Thyroid gland (tissue), 4 donors: ENCODE data around the gene PLEKHA4. TPM values are rescaled to one million over a fixed set of nuclear protein-coding genes. Genes with fewer than 3 reads are reported as not detected.

Experiments
- DNase-seq, 2 donors: peaks; one replicate each; pipeline ENCODE4 v3.0.0-alpha.2; 2019
- H3K27ac ChIP-seq, 3 donors: fragments of 200-600 bp; sonication (generic); 1 replicate in 2 of 3; 2 replicates in 1 of 3; pipeline ENCODE4 v1.5.1; 2016 to 2019; ENCODE audit warnings: mild to moderate bottlenecking in 1 of 3, moderate library complexity in 1 of 3
- H3K27me3 ChIP-seq: fragments of 200-600 bp; sonication (generic); one replicate; pipeline ENCODE4 v1.5.1; 2019
- H3K36me3 ChIP-seq, 2 donors: fragments of 200-600 bp; sonication (generic); one replicate each; pipeline ENCODE4 v1.5.1; 2016 to 2019
- H3K4me1 ChIP-seq, 2 donors: fragments of 200-600 bp; sonication (generic); one replicate each; pipeline ENCODE4 v1.5.1; 2017 to 2019
- H3K4me3 ChIP-seq, 3 donors: fragments of 200-600 bp; sonication (generic); replicated peaks in 1 of 3; 1 replicate in 2 of 3; 2 replicates in 1 of 3; pipeline ENCODE4 v1.5.1; 2016; ENCODE audit warnings: mild to moderate bottlenecking in 1 of 3
- H3K9me3 ChIP-seq: fragments of 200-600 bp; sonication (generic); one replicate; pipeline ENCODE4 v1.5.1; 2017
- POLR2A ChIP-seq, 2 donors: fragments of 450-650 bp; IDR thresholded peaks; one replicate each; pipeline ENCODE4 v1.6.1; 2017; ENCODE audit warnings: antibody characterized with exemption in 2 of 2, mild to moderate bottlenecking in 2 of 2, moderate library complexity in 1 of 2
- WGBS, 2 donors: methylation state at CpG; one replicate each; pipeline ENCODE4 v1.1.5; 2017; 5-methylcytosine and 5-hydroxymethylcytosine counted together
- intact Hi-C: fragments of 100-400 bp; cut with DNase I; formaldehyde crosslinking; loops from one replicate; pipeline ENCODE4 v1.15.1; 2023
- total RNA-seq, 4 donors: library from RNA; depleted of rRNA; stranded (reverse); fragments of >200 nt; gene quantifications; one replicate each; pipeline ENCODE4 v1.2.3, GENCODE V29; 2016
- TF ChIP-seq, protein P1 (sequence below), 6 experiments: fragments of 200-600 bp in 3 of 6; fragments of 450-650 bp in 3 of 6; sonication (generic) in 3 of 6; IDR thresholded peaks; one replicate each; pipeline ENCODE4 v1.5.1; 2016 to 2019; ENCODE audit warnings: antibody characterized with exemption in 6 of 6, mild to moderate bottlenecking in 2 of 6, inconsistent platforms in 1 of 6, moderate library complexity in 1 of 6

The PLEKHA4 gene
- total RNA-seq, 4 donors from 2014 or later = 15.2 to 21.8 (median 19.0) TPM

DNA sequence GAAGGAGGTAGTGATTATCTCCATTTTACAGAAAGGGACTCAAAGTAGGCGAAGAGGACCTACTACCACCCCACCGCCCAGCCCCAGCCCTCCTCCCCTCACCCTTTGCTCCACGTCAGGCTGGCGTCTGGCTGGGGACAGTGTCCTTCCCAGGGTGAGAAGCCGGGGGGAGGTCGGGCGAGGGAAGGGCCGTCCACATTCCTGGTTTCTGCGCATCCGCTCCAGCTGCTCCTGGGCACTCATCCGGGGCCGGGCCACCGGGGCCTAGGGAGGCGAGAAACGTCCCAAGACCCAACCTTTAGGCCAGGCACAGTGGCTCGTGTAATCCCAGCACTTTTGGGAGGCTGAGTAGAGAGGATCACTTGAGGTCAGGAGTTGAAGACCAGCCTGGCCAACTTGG lies 27.4 kb downstream of the PLEKHA4 start:
- H3K9me3 ChIP-seq = no peaks in the 10 kb centered on the region
- H3K36me3 ChIP-seq = peaks cover 0 to 5% of the 10 kb centered on the region in 2 donors
- H3K4me3 ChIP-seq = no peak overlapping the region
- DNase-seq = no peak
- peaks cover 7 to 10% of the 10 kb centered on the region in 2 donors for H3K4me1 ChIP-seq
- intact Hi-C loops = no loop called here
- H3K27me3 ChIP-seq = no peaks in the 10 kb centered on the region
- no peak for TF ChIP-seq POLR2A (IDR thresholded peaks at IDR 0.05)
- TF ChIP-seq, protein P1, sequence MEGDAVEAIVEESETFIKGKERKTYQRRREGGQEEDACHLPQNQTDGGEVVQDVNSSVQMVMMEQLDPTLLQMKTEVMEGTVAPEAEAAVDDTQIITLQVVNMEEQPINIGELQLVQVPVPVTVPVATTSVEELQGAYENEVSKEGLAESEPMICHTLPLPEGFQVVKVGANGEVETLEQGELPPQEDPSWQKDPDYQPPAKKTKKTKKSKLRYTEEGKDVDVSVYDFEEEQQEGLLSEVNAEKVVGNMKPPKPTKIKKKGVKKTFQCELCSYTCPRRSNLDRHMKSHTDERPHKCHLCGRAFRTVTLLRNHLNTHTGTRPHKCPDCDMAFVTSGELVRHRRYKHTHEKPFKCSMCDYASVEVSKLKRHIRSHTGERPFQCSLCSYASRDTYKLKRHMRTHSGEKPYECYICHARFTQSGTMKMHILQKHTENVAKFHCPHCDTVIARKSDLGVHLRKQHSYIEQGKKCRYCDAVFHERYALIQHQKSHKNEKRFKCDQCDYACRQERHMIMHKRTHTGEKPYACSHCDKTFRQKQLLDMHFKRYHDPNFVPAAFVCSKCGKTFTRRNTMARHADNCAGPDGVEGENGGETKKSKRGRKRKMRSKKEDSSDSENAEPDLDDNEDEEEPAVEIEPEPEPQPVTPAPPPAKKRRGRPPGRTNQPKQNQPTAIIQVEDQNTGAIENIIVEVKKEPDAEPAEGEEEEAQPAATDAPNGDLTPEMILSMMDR (IDR thresholded peaks at IDR 0.05) = no peak
- 78 to 94% methylated on average over 4 to 9 of the region's 16 CpGs for WGBS, 2 donors
- no peak overlapping the region for H3K27ac ChIP-seq

DNA sequence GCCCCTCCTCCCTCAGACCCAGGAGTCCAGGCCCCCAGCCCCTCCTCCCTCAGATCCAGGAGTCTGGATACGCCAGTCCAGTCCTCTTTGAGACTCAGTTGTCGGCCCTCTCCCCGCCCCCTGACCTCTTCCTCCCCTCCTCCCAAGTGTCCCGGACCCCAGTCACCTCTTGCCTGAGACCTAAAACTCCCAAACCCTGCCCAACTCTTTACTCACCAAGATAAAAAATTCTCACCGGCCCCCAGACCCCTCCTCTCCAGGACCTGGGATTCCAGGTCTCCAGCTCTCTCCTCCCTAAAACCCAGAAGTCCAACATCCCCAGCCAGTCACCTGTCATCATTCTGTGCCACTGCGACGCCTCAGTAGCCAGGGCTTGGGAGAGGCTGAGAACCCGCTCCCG lies 30.7 kb downstream of the PLEKHA4 start:
- H3K9me3 ChIP-seq = no peaks in the 10 kb centered on the region
- no peak overlapping the region for H3K4me3 ChIP-seq
- no peaks in the 10 kb centered on the region for H3K36me3 ChIP-seq
- no peak for DNase-seq
- H3K27ac ChIP-seq = peak overlapping the region in 1 of 3 donors; percentile 87
- peaks cover 15 to 18% of the 10 kb centered on the region in 2 donors for H3K4me1 ChIP-seq
- WGBS, 2 donors = 58 to 60% methylated on average over 9 of the region's 9 CpGs
- no peaks in the 10 kb centered on the region for H3K27me3 ChIP-seq
- intact Hi-C loops = loop anchor here (2.0 to 10.0 kb wide), 2 partner anchors 43 to 193 kb away; partner anchors contain the start of gene CA11
- TF ChIP-seq, protein P1 (IDR thresholded peaks at IDR 0.05) = no peak
- TF ChIP-seq POLR2A (IDR thresholded peaks at IDR 0.05) = no peak

DNA sequence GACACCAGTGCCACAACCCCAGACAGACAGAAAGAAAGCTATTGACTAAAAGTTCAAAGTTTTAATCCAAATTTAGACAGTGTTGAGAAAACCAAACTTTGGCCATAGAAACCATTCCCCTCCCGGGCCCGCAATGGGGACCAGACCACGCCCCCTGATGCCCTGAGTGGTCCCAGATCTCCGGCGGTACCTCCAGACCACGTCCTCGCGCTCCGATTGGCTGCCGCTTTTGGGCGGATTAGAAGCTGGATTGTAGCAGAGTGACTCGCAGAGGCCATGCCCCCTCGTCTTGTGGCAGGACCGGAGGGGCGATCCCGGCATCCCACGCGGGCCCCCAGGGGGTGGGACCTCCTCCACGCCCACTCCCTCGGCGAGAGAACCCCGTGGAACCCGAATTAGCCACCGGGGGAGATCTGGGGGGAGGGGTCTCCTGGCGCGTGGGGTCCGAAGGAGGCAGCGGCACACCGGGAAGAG lies 31.3 kb downstream of the PLEKHA4 start:
- H3K4me1 ChIP-seq = peaks cover 15 to 18% of the 10 kb centered on the region in 2 donors
- peak; percentile 91 to 93 for DNase-seq
- intact Hi-C loops = loop anchor here (2.0 to 10.0 kb wide), 2 partner anchors 42 to 192 kb away; partner anchors contain the start of gene CA11
- WGBS, 2 donors = 13 to 40% methylated on average over 8 to 12 of the region's 29 CpGs
- no peaks in the 10 kb centered on the region for H3K36me3 ChIP-seq
- TF ChIP-seq, protein P1 (IDR thresholded peaks at IDR 0.05) = no peak
- TF ChIP-seq POLR2A (IDR thresholded peaks at IDR 0.05) = peak in 1 of 2 donors; percentile 68
- no peaks in the 10 kb centered on the region for H3K27me3 ChIP-seq
- H3K9me3 ChIP-seq = no peaks in the 10 kb centered on the region
- H3K4me3 ChIP-seq = no peak overlapping the region
- peak overlapping the region; percentile 28 to 92 (median 87) for H3K27ac ChIP-seq

DNA sequence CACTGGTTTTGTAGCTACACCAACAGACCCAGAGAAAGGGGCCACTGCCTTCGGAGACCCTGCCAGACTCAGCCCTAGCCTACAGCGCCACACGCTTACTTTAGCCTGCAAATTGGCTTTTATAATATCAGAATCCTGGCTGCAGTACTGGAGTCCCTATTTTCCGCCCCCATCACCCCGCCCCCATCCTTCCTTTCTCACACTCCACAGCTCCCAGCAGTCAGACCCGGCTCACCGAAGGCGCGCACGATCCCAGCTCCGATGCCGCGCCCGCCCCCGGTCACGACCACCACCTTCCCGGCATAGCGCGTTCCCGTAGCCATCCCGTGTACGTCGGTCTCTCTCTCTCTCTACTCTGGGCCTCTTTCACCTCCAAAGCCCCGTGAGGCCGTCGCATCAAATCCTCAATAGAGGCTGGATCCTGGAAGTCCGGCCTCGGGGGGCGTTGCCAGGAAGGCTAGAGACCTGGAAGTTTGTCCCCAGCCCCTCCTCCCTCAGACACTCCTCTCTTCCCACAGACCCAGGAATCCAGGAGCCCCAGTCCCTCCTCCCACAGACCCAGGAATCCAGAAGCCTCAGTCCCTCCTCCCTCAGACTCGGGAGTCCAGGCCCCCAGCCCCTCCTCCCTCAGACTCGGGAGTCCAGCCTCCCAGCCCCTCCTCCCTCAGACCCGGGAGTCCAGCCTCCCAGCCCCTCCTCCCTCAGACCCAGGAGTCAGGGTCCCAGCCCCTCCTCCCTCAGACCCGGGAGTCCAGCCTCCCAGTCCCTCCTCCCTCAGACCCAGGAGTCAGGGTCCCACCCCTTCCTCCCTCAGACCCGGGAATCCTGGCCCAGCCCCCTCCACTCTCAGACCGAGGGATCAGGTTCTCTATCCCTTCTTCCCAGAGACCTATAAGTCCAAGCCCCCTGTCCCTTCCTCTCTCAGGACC lies 32.1 kb downstream of the PLEKHA4 start, which contains the start of gene HSD17B14:
TSS of gene HSD17B14 (minus strand) at position 403 of the 929 bp plus-strand sequence. CDS start at position 323, 80 bp downstream.
- Histone ChIP-seq H3K27me3 (no peaks in the 10 kb centered on the region), H3K27ac (peak within 1 kb of the TSS; percentile 69 to 92 (median 87)), H3K9me3 (no peaks in the 10 kb centered on the region), H3K36me3 (no peaks in the 10 kb centered on the region), H3K4me3 (peak within 1 kb of the TSS in 2 of 3 donors; percentile 16 to 27), H3K4me1 (peaks cover 15 to 18% of the 10 kb centered on the region in 2 donors)
- TF ChIP-seq, protein P1 (IDR thresholded peaks at IDR 0.05) = peak in 2 of 6 experiments; percentile 2 to 30
- no peak for TF ChIP-seq POLR2A (IDR thresholded peaks at IDR 0.05)
- DNase-seq = peak; percentile 46 to 58
- WGBS, 2 donors = 12 to 17% methylated on average over 26 to 34 of the region's 35 CpGs
- intact Hi-C loops = loop anchor here (2.0 to 10.0 kb wide), 2 partner anchors 42 to 192 kb away; partner anchors contain the start of gene CA11
